ENCODE measurements around the gene MAN2B2. TPM values are rescaled to one million over a fixed set of nuclear protein-coding genes. Genes with fewer than 3 reads are reported as not detected.

Gene MAN2B2
- total RNA-seq, 1 donor from 2014 or later = 39.1 TPM

DNA sequence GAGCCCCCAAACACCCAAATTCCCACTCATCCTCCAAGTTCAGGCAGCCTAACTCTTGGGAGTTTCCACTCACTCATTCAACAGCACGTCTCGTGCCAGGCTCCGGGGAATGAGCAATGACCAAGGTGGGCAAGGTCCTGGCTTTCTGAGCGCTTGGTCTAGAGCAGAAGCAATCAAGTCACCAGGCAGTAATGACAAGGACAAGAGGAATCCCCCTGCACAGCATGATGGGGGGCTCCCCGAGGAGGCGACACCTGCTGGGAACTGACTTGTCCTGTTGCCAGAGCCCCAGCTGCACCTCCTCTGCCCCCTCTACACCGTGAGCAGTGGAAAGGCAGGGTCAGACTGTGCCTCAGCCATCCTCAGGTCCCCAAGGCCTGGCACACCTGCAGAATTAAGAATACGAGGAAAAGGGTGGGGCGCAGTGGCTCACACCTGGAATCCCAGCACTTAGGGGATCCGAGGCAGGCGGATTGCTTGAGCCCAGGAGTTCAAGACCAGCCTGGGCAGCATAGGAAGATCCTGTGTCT lies 39.8 kb downstream of the MAN2B2 start:
- H3K4me3 Mint-ChIP-seq (ENCODE audit: unreplicated experiment) = no peak overlapping the region

DNA sequence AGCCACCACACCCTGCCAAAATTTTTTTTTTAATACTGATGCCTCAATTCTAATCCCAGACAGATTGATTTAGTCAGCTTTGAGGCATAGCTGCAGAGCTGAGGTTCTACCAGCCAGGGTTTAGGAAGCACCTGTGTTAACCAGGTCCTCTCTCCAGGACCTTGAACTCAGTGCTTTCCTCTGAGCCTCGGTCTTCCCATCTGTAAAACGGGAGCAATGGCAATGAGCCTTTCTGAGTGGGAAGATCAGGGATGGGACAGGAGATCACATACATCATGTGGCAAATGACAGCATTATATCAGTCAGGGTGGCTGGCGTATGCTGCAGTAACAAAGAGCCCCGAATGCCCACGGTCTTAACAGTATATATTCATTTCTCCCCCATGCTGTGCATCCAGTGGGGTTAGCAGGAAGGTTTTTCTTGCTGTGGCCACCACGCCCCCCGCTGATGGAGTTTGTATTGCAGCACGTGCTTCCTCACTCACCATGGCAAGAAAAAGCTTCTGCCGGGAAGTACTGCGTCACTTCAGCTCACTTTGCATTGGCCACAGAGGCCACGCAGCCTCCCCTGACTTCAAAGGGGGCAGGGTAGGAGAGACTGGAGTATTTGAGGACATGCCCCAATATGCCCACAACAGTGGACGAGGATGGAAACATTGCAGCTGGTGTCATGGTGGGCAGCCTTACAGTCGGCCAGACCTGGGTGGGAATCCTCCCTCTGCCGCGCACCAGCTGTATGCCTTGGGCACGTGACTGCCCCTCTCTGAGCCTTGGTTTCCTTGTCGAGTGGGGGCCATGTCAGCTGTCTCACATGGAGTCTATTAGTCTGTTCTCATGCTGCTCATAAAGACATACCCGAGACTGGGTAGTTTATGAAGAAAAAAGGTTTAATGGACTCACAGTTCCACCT lies 41.4 kb downstream of the MAN2B2 start:
- Mint-ChIP-seq H3K4me3 (ENCODE audit: unreplicated experiment) (no peak overlapping the region), H3K4me1 (ENCODE audit: unreplicated experiment) (no peaks in the 10 kb centered on the region), H3K9me3 (ENCODE audit: unreplicated experiment) (no peaks in the 10 kb centered on the region), H3K27me3 (ENCODE audit: unreplicated experiment) (no peaks in the 10 kb centered on the region), H3K36me3 (ENCODE audit: unreplicated experiment) (peaks cover 23% of the 10 kb centered on the region), H3K27ac (ENCODE audit: unreplicated experiment) (no peak overlapping the region)
- DNase-seq (ENCODE audit: extremely low spot score, unreplicated experiment) = no peak
- TF ChIP-seq, protein P1, sequence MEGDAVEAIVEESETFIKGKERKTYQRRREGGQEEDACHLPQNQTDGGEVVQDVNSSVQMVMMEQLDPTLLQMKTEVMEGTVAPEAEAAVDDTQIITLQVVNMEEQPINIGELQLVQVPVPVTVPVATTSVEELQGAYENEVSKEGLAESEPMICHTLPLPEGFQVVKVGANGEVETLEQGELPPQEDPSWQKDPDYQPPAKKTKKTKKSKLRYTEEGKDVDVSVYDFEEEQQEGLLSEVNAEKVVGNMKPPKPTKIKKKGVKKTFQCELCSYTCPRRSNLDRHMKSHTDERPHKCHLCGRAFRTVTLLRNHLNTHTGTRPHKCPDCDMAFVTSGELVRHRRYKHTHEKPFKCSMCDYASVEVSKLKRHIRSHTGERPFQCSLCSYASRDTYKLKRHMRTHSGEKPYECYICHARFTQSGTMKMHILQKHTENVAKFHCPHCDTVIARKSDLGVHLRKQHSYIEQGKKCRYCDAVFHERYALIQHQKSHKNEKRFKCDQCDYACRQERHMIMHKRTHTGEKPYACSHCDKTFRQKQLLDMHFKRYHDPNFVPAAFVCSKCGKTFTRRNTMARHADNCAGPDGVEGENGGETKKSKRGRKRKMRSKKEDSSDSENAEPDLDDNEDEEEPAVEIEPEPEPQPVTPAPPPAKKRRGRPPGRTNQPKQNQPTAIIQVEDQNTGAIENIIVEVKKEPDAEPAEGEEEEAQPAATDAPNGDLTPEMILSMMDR (IDR thresholded peaks at IDR 0.05) = no peak

More for the DNA sequence above, 39.8 kb downstream of the MAN2B2 start:
- DNase-seq (ENCODE audit: extremely low spot score, unreplicated experiment) = no peak
- Mint-ChIP-seq H3K9me3 (ENCODE audit: unreplicated experiment) (no peaks in the 10 kb centered on the region), H3K4me1 (ENCODE audit: unreplicated experiment) (no peaks in the 10 kb centered on the region), H3K27ac (ENCODE audit: unreplicated experiment) (no peak overlapping the region), H3K36me3 (ENCODE audit: unreplicated experiment) (peaks cover 23% of the 10 kb centered on the region), H3K27me3 (ENCODE audit: unreplicated experiment) (no peaks in the 10 kb centered on the region)
- TF ChIP-seq, protein P1 (IDR thresholded peaks at IDR 0.05) = no peak

DNA sequence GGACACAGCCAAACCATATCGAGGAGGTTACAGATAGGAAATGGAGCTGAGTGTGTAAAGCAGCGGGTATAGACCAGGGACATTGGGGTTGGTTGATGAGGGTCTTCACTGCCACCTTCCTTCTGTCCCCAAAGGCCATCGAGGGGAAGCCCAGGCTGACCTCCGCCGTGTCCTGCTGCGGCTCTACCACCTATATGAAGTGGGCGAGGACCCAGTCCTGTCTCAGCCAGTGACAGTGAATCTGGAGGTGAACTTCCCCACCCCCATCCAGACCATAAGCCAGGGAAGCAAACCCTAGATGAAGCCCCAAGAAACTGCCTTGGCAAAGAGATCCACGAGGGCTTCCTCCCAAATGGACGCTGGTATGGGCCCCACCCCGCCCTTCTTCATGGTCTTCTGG lies 42.3 kb downstream of the MAN2B2 start:
- H3K4me3 Mint-ChIP-seq (ENCODE audit: unreplicated experiment) = no peak overlapping the region
- no peaks in the 10 kb centered on the region for H3K9me3 Mint-ChIP-seq (ENCODE audit: unreplicated experiment)
- H3K27ac Mint-ChIP-seq (ENCODE audit: unreplicated experiment) = no peak overlapping the region
- no peak for DNase-seq (ENCODE audit: extremely low spot score, unreplicated experiment)
- peaks cover 29% of the 10 kb centered on the region for H3K36me3 Mint-ChIP-seq (ENCODE audit: unreplicated experiment)
- no peaks in the 10 kb centered on the region for H3K27me3 Mint-ChIP-seq (ENCODE audit: unreplicated experiment)
- TF ChIP-seq, protein P1 (IDR thresholded peaks at IDR 0.05) = no peak
- no peaks in the 10 kb centered on the region for H3K4me1 Mint-ChIP-seq (ENCODE audit: unreplicated experiment)

DNA sequence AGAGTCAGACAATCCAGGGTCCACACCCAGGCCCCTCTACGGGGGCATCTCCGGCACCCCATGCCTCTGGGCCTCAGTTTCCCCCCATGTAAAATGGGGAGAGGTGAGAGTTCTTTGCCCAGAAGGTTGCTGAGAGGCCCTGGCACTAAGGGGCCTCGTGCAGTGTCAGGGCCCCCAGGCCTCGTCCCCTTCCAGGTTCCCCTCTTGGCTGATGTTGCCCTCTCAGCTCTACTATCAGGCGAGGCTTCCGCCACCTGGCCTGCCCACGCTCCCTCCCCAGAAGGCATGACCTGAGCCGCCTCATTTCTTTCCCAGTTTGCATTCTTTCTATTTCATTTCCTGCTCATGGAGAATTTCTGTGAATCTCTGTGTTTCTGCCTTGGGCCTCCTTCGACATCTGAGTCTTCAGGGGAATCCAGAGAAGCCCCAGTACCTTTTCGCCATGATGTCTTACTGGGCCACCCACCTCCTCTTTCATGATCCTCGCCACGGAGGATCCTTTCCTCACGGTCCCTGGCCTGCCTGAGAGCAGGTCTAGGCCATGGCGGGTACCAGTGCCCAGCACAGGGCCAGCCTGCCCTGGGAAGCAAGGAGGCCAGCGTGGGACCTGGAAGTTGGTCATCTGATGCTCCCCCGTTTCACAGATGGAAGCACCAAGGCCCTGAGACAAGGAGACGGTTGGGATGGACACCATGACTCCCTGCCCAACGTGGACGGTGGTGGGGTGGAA lies 43.6 kb downstream of the MAN2B2 start:
- Mint-ChIP-seq H3K4me1 (ENCODE audit: unreplicated experiment) (no peaks in the 10 kb centered on the region), H3K27ac (ENCODE audit: unreplicated experiment) (no peak overlapping the region), H3K9me3 (ENCODE audit: unreplicated experiment) (no peaks in the 10 kb centered on the region), H3K36me3 (ENCODE audit: unreplicated experiment) (peaks cover 29% of the 10 kb centered on the region), H3K27me3 (ENCODE audit: unreplicated experiment) (no peaks in the 10 kb centered on the region), H3K4me3 (ENCODE audit: unreplicated experiment) (no peak overlapping the region)
- no peak for DNase-seq (ENCODE audit: extremely low spot score, unreplicated experiment)
- TF ChIP-seq, protein P1 (IDR thresholded peaks at IDR 0.05) = no peak

DNA sequence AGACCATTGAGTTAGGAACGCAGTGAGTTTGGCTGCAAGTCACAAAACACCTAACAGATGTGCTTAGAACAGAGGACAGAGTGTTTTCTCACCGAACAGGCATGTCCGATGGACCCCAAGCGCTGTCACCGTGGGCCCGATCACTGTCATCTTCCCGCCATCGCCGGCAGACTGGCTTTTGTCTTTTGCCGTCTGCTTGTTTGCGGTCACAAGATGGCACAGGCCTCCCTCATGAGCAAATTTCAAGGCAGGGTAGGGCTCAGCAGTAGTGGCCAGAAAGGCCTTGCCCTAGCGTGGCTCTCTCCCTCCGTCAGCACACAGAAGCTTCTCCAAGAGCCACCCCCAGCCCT lies 44.1 kb downstream of the MAN2B2 start:
- Mint-ChIP-seq H3K4me1 (ENCODE audit: unreplicated experiment) (no peaks in the 10 kb centered on the region), H3K4me3 (ENCODE audit: unreplicated experiment) (no peak overlapping the region), H3K36me3 (ENCODE audit: unreplicated experiment) (peaks cover 29% of the 10 kb centered on the region), H3K27me3 (ENCODE audit: unreplicated experiment) (no peaks in the 10 kb centered on the region), H3K9me3 (ENCODE audit: unreplicated experiment) (no peaks in the 10 kb centered on the region), H3K27ac (ENCODE audit: unreplicated experiment) (no peak overlapping the region)
- no peak for DNase-seq (ENCODE audit: extremely low spot score, unreplicated experiment)
- TF ChIP-seq, protein P1 (IDR thresholded peaks at IDR 0.05) = no peak
